Hematopoietic multipotent progenitor cell (in vitro differentiated cells): ENCODE data around the gene RNU5B-1. TPM values are rescaled to one million over a fixed set of nuclear protein-coding genes. Genes with fewer than 3 reads are reported as not detected.

Source experiments
- DNase-seq, 3 donors: peaks; one replicate each; pipeline ENCODE4 v3.0.0-alpha.2; 2011 to 2015; ENCODE audit warnings: low read depth in 2 of 3, low spot score in 2 of 3
- total RNA-seq: library from RNA; depleted of rRNA; stranded (reverse); fragments of >200 nt; gene quantifications from one replicate; pipeline ENCODE4 v1.2.3, GENCODE V29; 2012

The RNU5B-1 gene
- total RNA-seq, 1 donor = not detected

GRCh38 chr15:65287520-65287855, 17.0 kb upstream of the RNU5B-1 start:
- DNase-seq = peak in 1 of 3 donors; percentile 15

- no peak for DNase-seq
Measured at GRCh38 chr15:65289261-65289854, 15.1 kb upstream of the RNU5B-1 start.

GRCh38 chr15:65290228-65290627, 14.2 kb upstream of the RNU5B-1 start:
- DNase-seq = no peak

GRCh38 chr15:65292938-65293518, 11.4 kb upstream of the RNU5B-1 start:
- DNase-seq = no peak

- DNase-seq = no peak
Measured at GRCh38 chr15:65298731-65299130, 5.7 kb upstream of the RNU5B-1 start.

GRCh38 chr15:65300924-65301441, 3.5 kb upstream of the RNU5B-1 start:
- DNase-seq = no peak

- no peak for DNase-seq
Measured at GRCh38 chr15:65302061-65302460, 2.4 kb upstream of the RNU5B-1 start.

GRCh38 chr15:65303687-65304380, 643 bp upstream of the RNU5B-1 start:
- DNase-seq = no peak

GRCh38 chr15:65305150-65305758, 777 bp downstream of the RNU5B-1 start:
- no peak for DNase-seq

GRCh38 chr15:65305776-65306175, 1.3 kb downstream of the RNU5B-1 start:
- no peak for DNase-seq

GRCh38 chr15:65306551-65306950, 2.1 kb downstream of the RNU5B-1 start:
- DNase-seq = no peak

GRCh38 chr15:65307978-65308377, 3.5 kb downstream of the RNU5B-1 start:
- DNase-seq = no peak

GRCh38 chr15:65309882-65310418, 5.5 kb downstream of the RNU5B-1 start:
- DNase-seq = no peak

GRCh38 chr15:65310431-65311137, 6.1 kb downstream of the RNU5B-1 start:
- no peak for DNase-seq

GRCh38 chr15:65311760-65312159, 7.3 kb downstream of the RNU5B-1 start:
- no peak for DNase-seq

- DNase-seq = no peak
Measured at GRCh38 chr15:65312400-65312916, 8.0 kb downstream of the RNU5B-1 start.

GRCh38 chr15:65318870-65319356, 14.4 kb downstream of the RNU5B-1 start:
- peak in 2 of 3 donors; percentile 67 to 91 for DNase-seq

GRCh38 chr15:65323071-65323511, 18.6 kb downstream of the RNU5B-1 start:
- peak in 2 of 3 donors; percentile 86 to 98 for DNase-seq

GRCh38 chr15:65326117-65326526, 21.6 kb downstream of the RNU5B-1 start:
- peak in 1 of 3 donors; percentile 30 for DNase-seq

- no peak for DNase-seq
Measured at GRCh38 chr15:65326818-65327217, 22.3 kb downstream of the RNU5B-1 start.
